ENCODE measurements around the gene SIK2. TPM values are rescaled to one million over a fixed set of nuclear protein-coding genes. Genes with fewer than 3 reads are reported as not detected.
A peak's percentile ranks its signal among the peaks of the same experiment; 100 is the strongest.

Gene SIK2
- total RNA-seq, 1 donor from 2014 or later, result 9.9 TPM

DNA sequence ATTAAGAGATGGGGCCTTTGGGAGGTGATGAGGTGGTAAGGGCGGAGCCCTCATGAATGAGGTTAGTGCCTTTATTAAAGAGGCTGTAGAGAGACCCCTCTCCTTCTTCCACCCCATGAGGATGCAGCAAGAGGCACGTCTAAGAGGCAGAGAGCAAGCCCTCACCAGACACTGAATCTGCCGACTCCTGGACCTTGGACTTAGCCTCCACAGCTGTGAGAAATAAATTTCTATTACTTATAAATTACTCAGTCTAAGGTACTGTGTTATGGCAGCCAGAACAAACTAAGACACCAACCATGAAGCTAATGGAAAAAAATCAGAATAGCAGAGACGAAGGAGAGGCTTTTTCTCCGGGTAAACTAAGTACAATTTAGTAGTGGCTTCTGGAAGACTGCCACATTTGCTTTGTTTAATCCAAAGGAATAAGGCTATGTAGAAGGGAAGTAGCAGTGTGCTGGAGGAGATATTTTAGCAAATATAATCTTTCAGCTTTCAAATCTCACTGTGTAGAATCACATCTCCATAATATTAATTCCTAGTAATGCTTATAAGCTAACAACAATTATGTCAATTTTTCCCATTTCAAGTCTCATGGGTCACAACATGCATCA lies 12.3 kb upstream of the SIK2 start:
- intact Hi-C loops (cut with micrococcal nuclease), result loop anchor here (2.0 kb wide), 1 partner anchor 15 kb away; no protein-coding TSS in a partner anchor
- Mint-ChIP-seq H3K27ac (no peak overlapping the region), H3K4me1 (ENCODE audit: low read depth) (peaks cover 2% of the 10 kb centered on the region), H3K9me3 (no peaks in the 10 kb centered on the region), H3K27me3 (ENCODE audit: low read depth) (peaks cover 9% of the 10 kb centered on the region), H3K4me3 (ENCODE audit: low read depth) (no peak overlapping the region), H3K36me3 (ENCODE audit: low read depth) (no peaks in the 10 kb centered on the region)
- DNase-seq (ENCODE audit: low spot score), result no peak

DNA sequence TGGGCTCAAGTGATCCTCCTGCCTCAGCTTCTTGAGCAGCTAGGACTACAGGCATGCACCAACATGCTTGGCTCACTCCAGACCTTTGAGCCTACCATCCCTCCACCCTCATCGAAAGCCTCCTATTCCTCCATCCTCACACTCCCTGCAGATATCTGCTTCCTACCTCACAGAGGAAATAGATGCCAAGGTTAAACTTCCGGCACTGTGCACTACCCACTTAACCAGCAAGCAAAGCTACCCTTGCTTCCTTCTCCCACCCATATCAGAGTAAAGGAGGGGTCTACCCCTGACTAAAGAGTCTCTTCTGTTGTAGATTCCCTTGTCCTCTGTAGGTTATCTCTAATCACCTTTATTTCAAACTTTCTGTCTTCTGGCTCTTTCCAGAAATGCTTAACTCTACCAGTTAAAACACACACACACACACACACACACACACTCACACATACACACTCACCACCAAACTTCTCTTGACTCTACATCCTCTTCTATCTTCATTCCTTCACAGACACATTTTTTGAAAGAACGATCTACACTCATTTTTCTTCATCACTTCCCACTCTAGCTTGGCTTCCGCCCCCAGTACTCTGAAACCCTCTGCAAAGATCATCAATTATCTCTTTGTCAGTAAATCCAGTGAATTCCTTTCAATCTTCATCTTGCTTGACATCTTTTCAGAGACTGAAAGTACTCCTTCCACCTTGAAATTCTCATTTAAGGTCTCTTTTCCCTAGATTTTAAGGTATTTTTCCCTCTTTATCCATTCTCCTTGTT lies 10.9 kb upstream of the SIK2 start:
- peaks cover 1% of the 10 kb centered on the region for H3K4me1 Mint-ChIP-seq (ENCODE audit: low read depth)
- no peaks in the 10 kb centered on the region for H3K36me3 Mint-ChIP-seq (ENCODE audit: low read depth)
- intact Hi-C loops (cut with micrococcal nuclease), result no loop called here
- DNase-seq (ENCODE audit: low spot score), result no peak
- peaks cover 15% of the 10 kb centered on the region for H3K27me3 Mint-ChIP-seq (ENCODE audit: low read depth)
- H3K4me3 Mint-ChIP-seq (ENCODE audit: low read depth), result no peak overlapping the region
- H3K27ac Mint-ChIP-seq, result no peak overlapping the region
- H3K9me3 Mint-ChIP-seq, result no peaks in the 10 kb centered on the region

DNA sequence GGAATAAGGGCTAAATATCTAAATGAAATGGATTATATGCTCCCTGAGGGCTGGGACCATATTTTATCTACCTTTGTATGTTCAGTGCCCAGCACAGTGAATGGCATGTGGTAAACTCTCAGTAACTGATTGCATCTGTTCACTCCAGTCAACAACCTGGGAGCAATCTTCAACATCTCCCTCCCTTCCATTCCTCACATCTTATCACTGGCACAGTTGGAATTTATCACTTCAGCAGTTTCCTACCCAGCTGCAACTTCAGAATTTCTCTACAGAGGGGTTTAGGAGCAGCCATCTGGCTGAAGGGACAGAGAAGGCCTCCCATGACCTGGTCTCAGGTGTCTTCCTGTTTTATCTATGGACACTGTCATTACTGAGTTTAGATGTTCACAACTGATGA lies 9.8 kb upstream of the SIK2 start:
- H3K4me3 Mint-ChIP-seq (ENCODE audit: low read depth), result no peak overlapping the region
- H3K4me1 Mint-ChIP-seq (ENCODE audit: low read depth), result no peaks in the 10 kb centered on the region
- no peak for DNase-seq (ENCODE audit: low spot score)
- H3K27me3 Mint-ChIP-seq (ENCODE audit: low read depth), result peaks cover 19% of the 10 kb centered on the region
- no peak overlapping the region for H3K27ac Mint-ChIP-seq
- intact Hi-C loops (cut with micrococcal nuclease), result no loop called here
- H3K9me3 Mint-ChIP-seq, result no peaks in the 10 kb centered on the region
- H3K36me3 Mint-ChIP-seq (ENCODE audit: low read depth), result no peaks in the 10 kb centered on the region

- intact Hi-C loops (cut with micrococcal nuclease), result no loop called here
- no peaks in the 10 kb centered on the region for H3K9me3 Mint-ChIP-seq
- H3K27me3 Mint-ChIP-seq (ENCODE audit: low read depth), result peaks cover 21% of the 10 kb centered on the region
- H3K4me1 Mint-ChIP-seq (ENCODE audit: low read depth), result peaks cover 7% of the 10 kb centered on the region
- H3K36me3 Mint-ChIP-seq (ENCODE audit: low read depth), result no peaks in the 10 kb centered on the region
- no peak overlapping the region for H3K27ac Mint-ChIP-seq
- H3K4me3 Mint-ChIP-seq (ENCODE audit: low read depth), result no peak overlapping the region
- no peak for DNase-seq (ENCODE audit: low spot score)
Measured at GRCh38 chr11:111596319-111596718, 5.9 kb upstream of the SIK2 start.

DNA sequence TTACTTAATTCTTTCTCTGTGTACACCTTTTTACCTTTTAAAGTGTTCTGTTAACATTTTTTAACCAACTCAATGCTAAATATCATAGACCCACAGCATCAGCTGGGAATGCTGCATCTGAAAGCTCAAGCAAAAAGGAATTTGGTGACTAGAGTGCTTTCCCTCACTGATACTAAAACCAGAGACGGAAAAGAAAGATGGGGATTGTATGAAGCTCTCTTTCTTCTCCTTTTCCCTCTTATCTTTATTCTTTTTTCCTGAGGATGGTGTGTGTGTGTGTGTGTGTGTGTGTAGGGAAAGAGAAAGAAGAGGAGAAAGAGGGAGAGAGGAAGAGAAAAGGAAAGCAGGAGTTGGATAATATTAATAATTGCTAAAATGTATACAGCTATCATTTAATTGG lies 4.1 kb upstream of the SIK2 start:
- no peaks in the 10 kb centered on the region for H3K36me3 Mint-ChIP-seq (ENCODE audit: low read depth)
- H3K4me1 Mint-ChIP-seq (ENCODE audit: low read depth), result peaks cover 11% of the 10 kb centered on the region
- no peak overlapping the region for H3K4me3 Mint-ChIP-seq (ENCODE audit: low read depth)
- no peak overlapping the region for H3K27ac Mint-ChIP-seq
- H3K9me3 Mint-ChIP-seq, result no peaks in the 10 kb centered on the region
- DNase-seq (ENCODE audit: low spot score), result no peak
- intact Hi-C loops (cut with micrococcal nuclease), result no loop called here
- H3K27me3 Mint-ChIP-seq (ENCODE audit: low read depth), result peaks cover 21% of the 10 kb centered on the region

DNA sequence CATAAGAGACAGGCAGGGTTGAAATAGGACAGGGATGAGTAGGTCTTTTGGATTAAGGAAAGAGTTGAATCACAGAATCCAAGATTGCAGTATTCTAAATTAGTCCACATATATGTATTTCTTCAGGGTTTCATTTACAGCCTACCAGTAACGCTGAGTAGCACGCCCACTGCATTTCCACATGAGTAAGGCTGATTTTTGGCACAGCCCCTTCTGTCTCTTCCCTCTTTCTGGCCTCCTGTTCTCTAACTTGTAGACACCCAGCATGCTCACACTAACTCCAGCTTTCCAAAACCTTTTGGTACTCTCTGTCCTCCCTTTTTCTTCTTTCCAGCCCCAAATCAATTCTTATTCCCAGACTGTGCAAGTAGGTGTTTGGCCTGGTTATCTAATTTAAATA lies 3.7 kb upstream of the SIK2 start:
- Mint-ChIP-seq H3K4me1 (ENCODE audit: low read depth) (peaks cover 15% of the 10 kb centered on the region), H3K36me3 (ENCODE audit: low read depth) (no peaks in the 10 kb centered on the region), H3K4me3 (ENCODE audit: low read depth) (no peak overlapping the region), H3K9me3 (no peaks in the 10 kb centered on the region), H3K27me3 (ENCODE audit: low read depth) (peaks cover 21% of the 10 kb centered on the region), H3K27ac (no peak overlapping the region)
- intact Hi-C loops (cut with micrococcal nuclease), result no loop called here
- no peak for DNase-seq (ENCODE audit: low spot score)

DNA sequence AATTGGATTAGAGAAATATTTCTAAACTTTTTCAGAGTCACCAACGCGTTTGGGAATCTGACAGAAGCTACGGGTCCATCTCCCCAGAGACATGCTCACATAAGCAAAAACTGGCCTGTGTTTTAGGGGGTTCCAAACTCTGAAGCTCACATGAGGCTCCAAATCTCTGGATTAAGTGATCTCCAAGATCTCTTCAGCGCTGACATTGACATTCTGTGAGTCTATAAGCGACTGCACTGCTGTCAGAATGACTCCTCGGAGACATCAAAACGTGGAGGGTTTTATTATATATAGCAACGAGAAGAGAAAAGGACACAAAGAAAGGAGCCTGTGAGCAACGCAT lies 642 bp upstream of the SIK2 start:
- Mint-ChIP-seq H3K4me3 (ENCODE audit: low read depth) (peak overlapping the region; percentile 76), H3K27ac (peak overlapping the region; percentile 71), H3K36me3 (ENCODE audit: low read depth) (no peaks in the 10 kb centered on the region), H3K9me3 (no peaks in the 10 kb centered on the region), H3K4me1 (ENCODE audit: low read depth) (peaks cover 31% of the 10 kb centered on the region), H3K27me3 (ENCODE audit: low read depth) (peaks cover 9% of the 10 kb centered on the region)
- no peak for DNase-seq (ENCODE audit: low spot score)
- intact Hi-C loops (cut with micrococcal nuclease), result loop anchor here (10.0 kb wide), 2 partner anchors 93 to 483 kb away; partner anchors contain the start of genes SDHD and TIMM8B

DNA sequence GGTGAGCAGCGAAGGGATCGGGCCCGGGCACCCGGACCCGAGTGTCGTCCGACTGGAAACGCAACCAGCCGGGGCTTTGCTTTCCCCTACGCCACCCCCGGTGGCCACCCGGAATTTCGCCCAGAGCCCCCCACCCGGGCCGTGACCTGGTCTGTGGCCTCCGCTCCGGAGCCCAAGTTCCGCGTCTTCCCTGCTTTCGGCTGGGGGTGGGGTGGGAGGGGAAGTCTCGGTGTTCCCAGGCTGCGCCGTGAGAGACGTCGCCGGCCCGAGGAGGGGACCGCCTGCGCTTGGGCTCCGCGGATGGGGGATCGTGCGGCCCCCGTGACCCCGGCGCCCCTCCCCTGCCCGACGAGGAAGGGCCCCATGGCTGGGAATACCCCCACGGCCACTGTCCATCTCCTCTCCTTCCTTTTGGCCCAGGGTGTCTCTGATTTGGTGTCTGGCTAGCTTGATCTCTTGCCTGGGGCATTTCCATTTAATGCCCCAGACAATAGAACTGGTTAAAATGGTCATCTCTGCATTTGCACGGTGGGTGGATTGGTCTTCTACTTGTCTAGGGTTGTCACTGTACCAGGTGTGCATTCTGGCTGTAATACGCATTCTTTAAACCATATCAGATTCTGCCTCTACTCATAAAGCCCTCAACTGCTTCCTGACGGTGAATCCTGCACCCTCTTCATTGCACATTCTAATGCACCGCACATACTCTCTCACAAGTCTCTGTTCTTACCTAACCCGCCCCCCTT lies 789 bp downstream of the SIK2 start:
- Mint-ChIP-seq H3K4me3 (ENCODE audit: low read depth) (peak overlapping the region; percentile 96), H3K9me3 (no peaks in the 10 kb centered on the region), H3K27me3 (ENCODE audit: low read depth) (peaks cover 3% of the 10 kb centered on the region), H3K4me1 (ENCODE audit: low read depth) (peaks cover 27% of the 10 kb centered on the region), H3K36me3 (ENCODE audit: low read depth) (no peaks in the 10 kb centered on the region), H3K27ac (peak overlapping the region; percentile 88)
- intact Hi-C loops (cut with micrococcal nuclease), result loop anchor here (1.0 to 10.0 kb wide), 6 partner anchors 92 to 482 kb away; partner anchors contain the start of genes PPP2R1B, SDHD and TIMM8B
- DNase-seq (ENCODE audit: low spot score), result no peak

DNA sequence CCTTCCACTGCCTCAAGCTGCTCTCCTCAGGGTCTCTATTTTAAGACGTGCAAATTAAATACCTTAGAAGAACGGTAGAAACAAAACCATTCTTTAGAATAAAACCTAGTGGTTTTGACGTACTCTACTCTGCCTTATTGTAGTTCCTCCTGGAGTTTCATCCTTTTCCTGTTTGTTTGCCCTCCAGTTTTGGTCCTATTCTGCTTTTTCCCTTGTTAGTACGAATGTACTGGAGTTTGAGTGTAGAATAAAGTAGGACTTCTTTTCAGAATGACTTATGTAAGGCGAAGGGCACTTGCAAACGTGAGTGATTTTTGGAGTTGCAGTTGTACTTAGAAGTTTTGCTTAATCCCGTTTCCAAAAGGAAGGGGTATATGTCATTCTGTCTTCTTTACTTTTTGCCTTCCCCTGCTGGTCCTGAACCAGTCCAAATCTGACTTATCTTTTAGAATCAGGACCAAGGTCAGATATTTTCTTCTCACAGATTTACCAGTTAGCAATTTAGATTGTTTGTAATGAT lies 1.4 kb downstream of the SIK2 start:
- H3K9me3 Mint-ChIP-seq, result no peaks in the 10 kb centered on the region
- H3K4me1 Mint-ChIP-seq (ENCODE audit: low read depth), result peaks cover 26% of the 10 kb centered on the region
- no peaks in the 10 kb centered on the region for H3K36me3 Mint-ChIP-seq (ENCODE audit: low read depth)
- H3K4me3 Mint-ChIP-seq (ENCODE audit: low read depth), result peak overlapping the region; percentile 96
- no peaks in the 10 kb centered on the region for H3K27me3 Mint-ChIP-seq (ENCODE audit: low read depth)
- DNase-seq (ENCODE audit: low spot score), result no peak
- intact Hi-C loops (cut with micrococcal nuclease), result loop anchor here (10.0 kb wide), 2 partner anchors 91 to 481 kb away; partner anchors contain the start of genes SDHD and TIMM8B
- peak overlapping the region; percentile 88 for H3K27ac Mint-ChIP-seq

DNA sequence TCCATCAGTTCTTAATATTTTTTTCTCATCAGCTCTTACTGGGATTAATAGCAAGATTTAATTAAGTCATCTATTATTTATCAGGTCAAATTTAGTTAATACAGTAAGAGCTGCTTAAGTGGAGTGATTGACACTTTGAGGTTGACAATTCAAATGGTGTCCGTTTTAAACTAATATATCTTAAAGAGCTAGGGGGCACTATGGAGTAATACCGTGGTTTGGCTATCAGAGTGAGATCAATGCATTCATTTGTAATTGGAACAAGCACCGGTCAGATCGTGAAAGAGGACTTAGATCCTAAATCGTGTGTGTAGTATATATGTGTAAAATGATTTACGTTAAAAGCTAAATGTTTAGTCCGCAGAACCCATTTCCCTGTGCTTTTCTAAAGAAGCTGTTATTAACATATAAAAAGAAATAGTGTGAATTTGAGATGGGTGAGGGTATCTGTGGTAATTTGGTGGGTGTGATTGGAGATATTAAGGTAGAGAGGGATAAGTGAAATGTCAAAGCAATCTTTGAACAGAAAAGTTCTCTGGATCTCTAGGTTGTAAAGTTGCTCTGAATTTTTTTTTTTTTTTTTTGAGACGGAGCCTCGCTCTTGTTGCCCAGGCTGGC lies 2.3 kb downstream of the SIK2 start:
- no peaks in the 10 kb centered on the region for H3K9me3 Mint-ChIP-seq
- intact Hi-C loops (cut with micrococcal nuclease), result loop anchor here (10.0 kb wide), 2 partner anchors 90 to 480 kb away; partner anchors contain the start of genes SDHD and TIMM8B
- no peaks in the 10 kb centered on the region for H3K36me3 Mint-ChIP-seq (ENCODE audit: low read depth)
- H3K4me3 Mint-ChIP-seq (ENCODE audit: low read depth), result peak overlapping the region; percentile 96
- H3K4me1 Mint-ChIP-seq (ENCODE audit: low read depth), result peaks cover 26% of the 10 kb centered on the region
- no peaks in the 10 kb centered on the region for H3K27me3 Mint-ChIP-seq (ENCODE audit: low read depth)
- H3K27ac Mint-ChIP-seq, result no peak overlapping the region
- no peak for DNase-seq (ENCODE audit: low spot score)

GRCh38 chr11:111605681-111606080 lies 3.4 kb downstream of the SIK2 start:
- intact Hi-C loops (cut with micrococcal nuclease), result loop anchor here (10.0 kb wide), 2 partner anchors 89 to 479 kb away; partner anchors contain the start of genes SDHD and TIMM8B
- Mint-ChIP-seq H3K4me1 (ENCODE audit: low read depth) (peaks cover 26% of the 10 kb centered on the region), H3K4me3 (ENCODE audit: low read depth) (no peak overlapping the region), H3K27ac (no peak overlapping the region), H3K9me3 (no peaks in the 10 kb centered on the region), H3K36me3 (ENCODE audit: low read depth) (no peaks in the 10 kb centered on the region), H3K27me3 (ENCODE audit: low read depth) (no peaks in the 10 kb centered on the region)
- DNase-seq (ENCODE audit: low spot score), result no peak

DNA sequence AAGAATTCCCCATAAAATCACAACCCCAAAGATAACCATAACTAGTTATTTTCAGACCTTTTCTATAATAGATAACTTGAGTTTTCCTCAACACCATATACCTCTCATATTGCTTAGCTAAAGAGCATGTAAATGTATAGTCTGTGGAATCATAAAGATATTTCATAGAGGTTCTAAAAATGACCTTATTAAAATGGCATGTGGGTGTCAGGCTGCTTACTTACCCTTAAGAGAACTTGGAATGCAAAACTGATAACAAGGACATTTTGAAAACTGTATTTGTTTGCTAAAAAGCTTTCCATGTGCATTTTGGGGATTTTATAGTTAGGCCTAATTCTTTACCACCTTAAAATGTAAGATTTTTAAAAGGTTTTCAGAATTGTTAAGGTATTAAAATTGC lies 4.7 kb downstream of the SIK2 start:
- H3K9me3 Mint-ChIP-seq, result no peaks in the 10 kb centered on the region
- no peaks in the 10 kb centered on the region for H3K27me3 Mint-ChIP-seq (ENCODE audit: low read depth)
- no peaks in the 10 kb centered on the region for H3K36me3 Mint-ChIP-seq (ENCODE audit: low read depth)
- H3K4me3 Mint-ChIP-seq (ENCODE audit: low read depth), result no peak overlapping the region
- no peak for DNase-seq (ENCODE audit: low spot score)
- no peak overlapping the region for H3K27ac Mint-ChIP-seq
- H3K4me1 Mint-ChIP-seq (ENCODE audit: low read depth), result peaks cover 21% of the 10 kb centered on the region
- intact Hi-C loops (cut with micrococcal nuclease), result loop anchor here (10.0 kb wide), 2 partner anchors 88 to 478 kb away; partner anchors contain the start of genes SDHD and TIMM8B

All from activated T-helper 2 cell treated with anti-CD3 and anti-CD28 coated beads, Interferon-gamma antibody, Interleukin-2, Interleukin-4, amounts not matched to agents 10 μg/mL and 5 μg/mL and 100 μg/mL, durations not matched to agents 14 hours and 24 hours and 36 hours (primary cell).